RWPE2 (cell line): Measurements from ENCODE around the gene MSRB1.

ENCODE experiments used
- ATAC-seq: fragments of 200-7000 bp; cut with Tn5 transposase; 3 replicates; pipeline ENCODE4 v1.9.1; 2021; ENCODE audit warnings: low read depth
- DNase-seq: peaks from one replicate; pipeline ENCODE4 v3.0.0-alpha.2; 2020; ENCODE audit warnings: low spot score
- H3K27ac ChIP-seq: fragments of 450-650 bp; 2 replicates; pipeline ENCODE4 v1.5.1; 2017; ENCODE audit warnings: mild to moderate bottlenecking; ENCODE audit not compliant: poor library complexity, severe bottlenecking
- H3K27me3 ChIP-seq: fragments of 250-450 bp; sonication (Bioruptor Pico); 2 replicates; pipeline ENCODE4 v1.5.1; 2021; ENCODE audit warnings: mild to moderate bottlenecking, moderate library complexity; ENCODE audit not compliant: insufficient read depth, poor library complexity, severe bottlenecking
- H3K36me3 ChIP-seq: fragments of 250-450 bp; sonication (Bioruptor Pico); 2 replicates; pipeline ENCODE4 v1.5.1; 2020; ENCODE audit warnings: low read depth, mild to moderate bottlenecking, moderate library complexity
- H3K4me1 ChIP-seq: fragments of 250-450 bp; sonication (Bioruptor Pico); 2 replicates; pipeline ENCODE4 v1.5.1; 2021; ENCODE audit warnings: mild to moderate bottlenecking, moderate library complexity; ENCODE audit not compliant: insufficient read depth, poor library complexity, severe bottlenecking
- H3K4me3 ChIP-seq: fragments of 250-450 bp; sonication (Bioruptor Pico); 2 replicates; pipeline ENCODE4 v1.5.1; 2021; ENCODE audit warnings: mild to moderate bottlenecking, moderate library complexity; ENCODE audit not compliant: severe bottlenecking
- H3K9me3 ChIP-seq: fragments of 250-450 bp; sonication (Bioruptor Pico); 2 replicates; pipeline ENCODE4 v1.5.1; 2021; ENCODE audit warnings: mild to moderate bottlenecking, moderate library complexity; ENCODE audit not compliant: severe bottlenecking
- TF ChIP-seq, protein P1 (sequence below): fragments of 450-650 bp; IDR thresholded peaks from one replicate; pipeline ENCODE4 v1.5.1; 2017; ENCODE audit warnings: mild to moderate bottlenecking, moderate library complexity; ENCODE audit not compliant: poor library complexity, severe bottlenecking

The MSRB1 gene

GRCh38 chr16:1929578-1930337 lies 13.2 kb downstream of the MSRB1 start:
- Histone ChIP-seq H3K27me3 (no peaks in the 10 kb centered on the region), H3K9me3 (no peaks in the 10 kb centered on the region), H3K36me3 (no peaks in the 10 kb centered on the region), H3K4me3 (peak overlapping the region; percentile 35), H3K4me1 (no peaks in the 10 kb centered on the region), H3K27ac (no peak overlapping the region)
- TF ChIP-seq, protein P1, sequence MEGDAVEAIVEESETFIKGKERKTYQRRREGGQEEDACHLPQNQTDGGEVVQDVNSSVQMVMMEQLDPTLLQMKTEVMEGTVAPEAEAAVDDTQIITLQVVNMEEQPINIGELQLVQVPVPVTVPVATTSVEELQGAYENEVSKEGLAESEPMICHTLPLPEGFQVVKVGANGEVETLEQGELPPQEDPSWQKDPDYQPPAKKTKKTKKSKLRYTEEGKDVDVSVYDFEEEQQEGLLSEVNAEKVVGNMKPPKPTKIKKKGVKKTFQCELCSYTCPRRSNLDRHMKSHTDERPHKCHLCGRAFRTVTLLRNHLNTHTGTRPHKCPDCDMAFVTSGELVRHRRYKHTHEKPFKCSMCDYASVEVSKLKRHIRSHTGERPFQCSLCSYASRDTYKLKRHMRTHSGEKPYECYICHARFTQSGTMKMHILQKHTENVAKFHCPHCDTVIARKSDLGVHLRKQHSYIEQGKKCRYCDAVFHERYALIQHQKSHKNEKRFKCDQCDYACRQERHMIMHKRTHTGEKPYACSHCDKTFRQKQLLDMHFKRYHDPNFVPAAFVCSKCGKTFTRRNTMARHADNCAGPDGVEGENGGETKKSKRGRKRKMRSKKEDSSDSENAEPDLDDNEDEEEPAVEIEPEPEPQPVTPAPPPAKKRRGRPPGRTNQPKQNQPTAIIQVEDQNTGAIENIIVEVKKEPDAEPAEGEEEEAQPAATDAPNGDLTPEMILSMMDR = peak; percentile 98
- DNase-seq = no peak
- peak; percentile 81 for ATAC-seq

GRCh38 chr16:1929105-1929504 lies 13.9 kb downstream of the MSRB1 start:
- ATAC-seq = 0 out of 3 replicates have a peak, but pooled peaks have one; percentile 17
- Histone ChIP-seq H3K36me3 (no peaks in the 10 kb centered on the region), H3K27me3 (no peaks in the 10 kb centered on the region), H3K9me3 (no peaks in the 10 kb centered on the region), H3K27ac (no peak overlapping the region), H3K4me1 (no peaks in the 10 kb centered on the region), H3K4me3 (peak overlapping the region; percentile 35)
- TF ChIP-seq, protein P1 = no peak
- DNase-seq = no peak

- Histone ChIP-seq H3K27me3 (peaks cover 1% of the 10 kb centered on the region), H3K27ac (no peak overlapping the region), H3K36me3 (no peaks in the 10 kb centered on the region), H3K4me1 (peaks cover 7% of the 10 kb centered on the region), H3K9me3 (no peaks in the 10 kb centered on the region), H3K4me3 (no peak overlapping the region)
- no peak for DNase-seq
- TF ChIP-seq, protein P1 = no peak
- ATAC-seq = no peak
Observed at GRCh38 chr16:1926271-1926670, 16.7 kb downstream of the MSRB1 start.

GRCh38 chr16:1924095-1924494 lies 18.9 kb downstream of the MSRB1 start:
- no peaks in the 10 kb centered on the region for H3K9me3 ChIP-seq
- no peaks in the 10 kb centered on the region for H3K36me3 ChIP-seq
- no peak for DNase-seq
- H3K27me3 ChIP-seq = peaks cover 18% of the 10 kb centered on the region
- H3K4me1 ChIP-seq = peaks cover 7% of the 10 kb centered on the region
- TF ChIP-seq, protein P1 = no peak
- H3K4me3 ChIP-seq = no peak overlapping the region
- no peak for ATAC-seq
- H3K27ac ChIP-seq = no peak overlapping the region
